GM21723 (cell line): ENCODE measurements around the gene STK11.
"Not testable (repeated sequence)": the region's sequence is repeated elsewhere in the genome, so short reads cannot be mapped to it uniquely, and the experiment has no call there.

Source experiments
- ATAC-seq: cut with Tn5 transposase; IDR thresholded peaks from one replicate; pipeline ENCODE4 v1.9.1; 2021; ENCODE audit warnings: mild to moderate bottlenecking, moderate library complexity; ENCODE audit not compliant: unreplicated experiment

The STK11 gene

DNA sequence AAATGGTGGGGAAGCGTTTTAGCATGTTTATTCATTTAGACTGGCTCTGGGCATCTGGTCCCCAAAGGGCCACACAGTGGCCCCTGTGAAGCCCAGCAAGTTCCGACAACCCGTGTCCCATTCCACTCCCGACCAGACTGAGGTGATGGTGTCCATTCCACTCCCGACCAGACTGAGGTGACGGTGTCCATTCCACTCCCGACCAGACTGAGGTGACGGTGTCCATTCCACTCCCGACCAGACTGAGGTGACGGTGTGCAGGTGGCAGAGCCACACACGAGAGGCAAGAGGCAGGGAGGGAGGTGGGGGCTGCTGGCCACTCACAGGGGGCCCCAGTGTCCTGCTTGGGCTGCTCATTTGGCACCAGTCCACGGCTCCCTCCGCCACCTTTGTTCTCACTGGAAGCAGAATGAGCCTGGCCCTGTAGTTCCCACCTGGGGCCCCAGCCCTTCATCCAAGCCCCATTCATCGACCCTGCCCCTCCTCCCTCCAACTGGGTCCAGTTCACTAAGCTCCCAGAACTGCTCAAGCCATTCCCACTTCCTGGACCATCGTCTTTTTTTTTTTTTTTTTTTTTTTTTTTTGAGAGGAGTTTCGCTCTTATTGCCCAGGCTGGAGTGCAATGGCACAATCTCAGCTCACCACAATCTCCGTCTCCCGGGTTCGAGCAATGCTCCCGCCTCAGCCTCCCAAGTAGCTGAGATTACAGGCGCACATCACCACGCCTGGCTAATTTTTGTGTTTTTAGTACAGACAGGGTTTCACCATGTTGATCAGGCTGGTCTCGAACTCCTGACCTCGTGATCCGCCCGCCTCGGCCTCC is 40.9 kb downstream of the STK11 start:
- ATAC-seq: not testable (repeated sequence)

DNA sequence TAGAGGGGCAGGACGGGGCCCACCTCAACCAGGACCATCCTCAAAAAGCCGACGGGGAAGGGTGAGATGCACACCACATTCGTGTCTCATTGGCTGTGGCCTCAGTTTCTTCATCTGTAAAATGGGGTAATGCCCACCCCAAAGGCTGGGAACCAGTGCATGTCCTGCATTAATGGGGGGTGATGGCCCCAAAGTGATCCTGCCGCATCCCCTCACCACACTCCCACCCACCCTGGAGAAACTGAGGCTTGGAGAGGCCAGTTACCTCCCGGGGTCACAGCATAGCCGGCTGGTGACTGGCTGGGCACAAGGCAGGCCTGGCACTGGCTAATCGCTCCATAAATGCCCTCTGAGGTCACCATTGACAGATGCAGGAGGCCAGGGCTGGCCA is 42.2 kb downstream of the STK11 start:
- no peak for ATAC-seq

GRCh38 chr19:1248139-1248785 is 42.7 kb downstream of the STK11 start, which contains the start of gene MIDN:
Gene MIDN, plus strand, starts transcription at chr19:1248583. Its CDS starts 1,714 bp downstream, at chr19:1250297.
- ATAC-seq: peak; percentile 13

DNA sequence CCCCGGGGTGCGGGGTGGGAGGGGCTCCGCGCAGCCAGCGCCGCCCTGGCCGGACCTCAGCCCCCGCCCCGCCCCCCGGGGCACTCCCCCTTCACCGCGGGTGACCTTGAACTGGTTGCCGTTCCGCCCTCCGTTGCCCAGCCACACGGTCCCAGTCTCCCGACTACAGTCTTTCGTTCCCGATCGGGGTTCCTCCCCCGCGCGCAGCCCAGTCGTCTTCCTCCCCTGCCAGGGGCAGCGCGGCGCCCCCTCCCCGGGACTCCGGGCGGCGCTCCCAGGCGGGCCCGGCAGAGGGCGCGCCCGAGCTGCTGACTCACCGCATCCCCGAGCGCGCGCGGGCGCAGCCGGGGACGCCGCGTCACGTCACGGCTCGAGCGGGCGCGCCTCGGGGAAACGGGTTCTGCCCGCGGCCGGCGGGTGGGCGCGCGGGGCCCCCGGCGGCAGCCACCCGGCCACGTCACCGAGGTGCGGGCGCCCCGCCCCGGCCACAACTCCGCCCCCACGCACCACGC is 43.3 kb downstream of the STK11 start:
- ATAC-seq: peak; percentile 25

- peak; percentile 39 for ATAC-seq
These were observed 43.9 kb downstream of the STK11 start for GRCh38 chr19:1249298-1249989.

- no peak for ATAC-seq
These were observed 44.4 kb downstream of the STK11 start for GRCh38 chr19:1249990-1250436.

- ATAC-seq: no peak
These were observed 45.1 kb downstream of the STK11 start for GRCh38 chr19:1250437-1251260.

DNA sequence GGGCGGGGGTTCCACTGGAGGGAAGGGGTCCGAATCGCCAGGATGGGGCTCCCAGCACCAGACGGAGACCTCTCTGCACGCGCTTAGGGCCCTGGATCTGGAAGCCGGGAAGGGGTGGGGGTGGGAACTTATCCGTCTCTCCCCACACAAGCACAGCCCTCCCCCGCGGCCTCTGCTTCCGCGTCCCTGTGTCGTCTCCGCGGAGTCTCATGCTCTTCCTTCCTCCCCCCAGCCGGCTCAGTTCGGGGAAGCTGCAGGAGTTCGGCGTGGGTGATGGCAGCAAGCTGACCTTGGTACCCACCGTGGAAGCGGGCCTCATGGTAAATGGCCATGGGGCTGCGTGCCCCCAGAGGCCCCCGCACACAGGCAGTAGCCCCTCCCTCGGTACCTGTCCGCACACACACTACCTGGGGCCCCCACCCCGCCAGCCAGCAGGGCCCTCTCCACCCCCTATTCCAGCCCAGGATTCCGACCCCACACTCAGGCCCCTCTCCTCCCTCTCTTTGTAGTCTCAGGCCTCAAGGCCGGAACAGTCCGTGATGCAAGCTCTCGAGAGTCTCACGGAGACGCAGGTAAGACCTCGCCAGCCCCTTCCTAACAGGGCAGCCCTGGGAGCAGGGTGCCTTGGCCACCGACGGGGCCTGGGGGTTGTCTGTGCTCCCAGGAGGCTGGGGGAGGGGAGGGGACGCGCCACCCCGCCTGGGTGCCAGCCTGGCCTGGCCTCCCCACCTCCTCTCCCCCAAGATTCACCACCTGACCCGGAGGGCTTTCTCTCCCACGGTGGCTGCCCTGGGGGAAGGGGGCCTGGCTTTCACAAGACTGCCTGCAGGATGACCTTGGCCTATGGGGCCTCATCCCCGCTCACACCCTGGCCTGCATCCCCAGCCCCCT is 46.0 kb downstream of the STK11 start:
- ATAC-seq: no peak

GRCh38 chr19:1252221-1252820 is 46.7 kb downstream of the STK11 start:
- no peak for ATAC-seq

- ATAC-seq: no peak
These were observed 47.4 kb downstream of the STK11 start for GRCh38 chr19:1252821-1253513.

- no peak for ATAC-seq
These were observed 48.0 kb downstream of the STK11 start for GRCh38 chr19:1253514-1254080.

- no peak for ATAC-seq
These were observed 48.5 kb downstream of the STK11 start for GRCh38 chr19:1254081-1254527.

- no peak for ATAC-seq
These were observed 49.1 kb downstream of the STK11 start for GRCh38 chr19:1254530-1255185.

GRCh38 chr19:1255186-1256161 is 49.9 kb downstream of the STK11 start:
- ATAC-seq: no peak

- ATAC-seq: no peak
These were observed 51.3 kb downstream of the STK11 start for GRCh38 chr19:1256646-1257474.
